H1 (cell line): ENCODE data around the gene NPBWR2. TPM values are rescaled to one million over a fixed set of nuclear protein-coding genes. Genes with fewer than 3 reads are reported as not detected.

Source experiments
- CTCF ChIA-PET: fragments of 300-600 bp; sonication (Branson Sonifier 250); formaldehyde crosslinking; loops from one replicate; lab custom pipeline; 2021; ENCODE audit not compliant: partially characterized antibody; lab: Charles Lee
- POLR2A ChIA-PET: fragments of 300-600 bp; sonication (Branson Sonifier 250); formaldehyde crosslinking; loops from one replicate; lab custom pipeline; 2021; ENCODE audit warnings: inconsistent platforms; ENCODE audit not compliant: partially characterized antibody; lab: Charles Lee
- DNase-seq, 2 experiments: peaks; one replicate each; pipeline versions ENCODE4 v3.0.0 to v3.0.0-alpha.2; 2010 to 2022; ENCODE audit warnings: low spot score in 2 of 2, low read depth in 1 of 2, mixed read lengths in 1 of 2
- FAIRE-seq: peaks from 2 replicates; lab custom pipeline; 2011; peaks lifted over from hg19 to GRCh38; lab: Jason Lieb, UNC
- H2AFZ ChIP-seq: 2 replicates; pipeline ENCODE4 v1.8.1; 2012; ENCODE audit warnings: low read length, inconsistent platforms
- H2AK5ac ChIP-seq: 2 replicates; pipeline ENCODE4 v1.6.1; 2013; ENCODE audit warnings: low read depth, low read length
- H2BK120ac ChIP-seq: replicated peaks from 2 replicates; pipeline ENCODE3; 2013; ENCODE audit warnings: low read depth, low read length, inconsistent platforms
- H2BK12ac ChIP-seq: 2 replicates; pipeline ENCODE4 v1.6.1; 2013; ENCODE audit warnings: low read depth, low read length
- H2BK15ac ChIP-seq: 2 replicates; pipeline ENCODE4 v1.6.1; 2013; ENCODE audit warnings: low read length
- H2BK20ac ChIP-seq: 2 replicates; pipeline ENCODE4 v1.6.1; 2013; ENCODE audit warnings: low read length
- H2BK5ac ChIP-seq: 2 replicates; pipeline ENCODE4 v1.6.1; 2013; ENCODE audit warnings: low read depth, low read length
- H3K14ac ChIP-seq: 2 replicates; pipeline ENCODE4 v1.6.1; 2013; ENCODE audit warnings: inconsistent platforms; ENCODE audit not compliant: insufficient read length
- H3K18ac ChIP-seq: 2 replicates; pipeline ENCODE4 v1.6.1; 2013; ENCODE audit warnings: low read length; ENCODE audit errors: extremely low read depth
- H3K23ac ChIP-seq: 2 replicates; pipeline ENCODE4 v1.6.1; 2013; ENCODE audit warnings: inconsistent platforms; ENCODE audit not compliant: insufficient read length
- H3K23me2 ChIP-seq: 2 replicates; pipeline ENCODE4 v1.6.1; 2013; ENCODE audit warnings: low read depth, low read length
- H3K27ac ChIP-seq: 2 replicates; pipeline ENCODE4 v1.6.1; 2011; ENCODE audit warnings: low read depth, low read length, inconsistent platforms
- H3K27me3 ChIP-seq, 4 experiments: replicated peaks in 1 of 4; 1 replicate in 1 of 4; 2 replicates in 3 of 4; pipeline versions ENCODE4 v1.6.1 to v1.8.1; 2011 to 2013; ENCODE audit warnings: low read length in 3 of 4, mild to moderate bottlenecking in 3 of 4, inconsistent platforms in 2 of 4, mixed read lengths in 2 of 4, moderate library complexity in 1 of 4; ENCODE audit not compliant: control insufficient read depth in 3 of 4, insufficient read depth in 3 of 4; ENCODE audit errors: extremely low read depth in 1 of 4
- H3K36me3 ChIP-seq, 4 experiments: 2 replicates each; pipeline versions ENCODE4 v1.6.1 to v1.8.1; 2011 to 2013; ENCODE audit warnings: mild to moderate bottlenecking in 4 of 4, low read length in 3 of 4, moderate library complexity in 2 of 4, control low read depth in 1 of 4, inconsistent platforms in 1 of 4; ENCODE audit not compliant: insufficient read depth in 4 of 4, control insufficient read depth in 2 of 4
- H3K4ac ChIP-seq: replicated peaks from 2 replicates; pipeline ENCODE3; 2013; ENCODE audit warnings: low read length, low read depth, mixed read lengths, inconsistent platforms; ENCODE audit not compliant: insufficient read length
- H3K4me1 ChIP-seq, 4 experiments: replicated peaks in 1 of 4; 1 replicate in 1 of 4; 2 replicates in 3 of 4; pipeline versions ENCODE4 v1.6.1 to v1.8.1; 2011 to 2013; ENCODE audit warnings: low read length in 3 of 4, inconsistent platforms in 2 of 4, mixed read lengths in 1 of 4; ENCODE audit not compliant: insufficient read depth in 4 of 4, control insufficient read depth in 3 of 4
- H3K4me2 ChIP-seq, 2 experiments: 2 replicates each; pipeline versions ENCODE4 v1.6.1 to v1.8.1; 2011 to 2013; ENCODE audit warnings: low read depth in 2 of 2, low read length in 2 of 2, control low read depth in 1 of 2, inconsistent platforms in 1 of 2, mild to moderate bottlenecking in 1 of 2; ENCODE audit not compliant: insufficient read depth in 1 of 2
- H3K4me3 ChIP-seq, 4 experiments: fragments of 200-600, 300-600 bp in 1 of 4; sonication (generic), shearing (Covaris generic), sonication (Bioruptor Twin) in 1 of 4; 2 replicates each; pipeline versions ENCODE4 v1.5.1 to v1.8.1; 2011 to 2016; ENCODE audit warnings: low read length in 4 of 4, low read depth in 3 of 4, control low read depth in 2 of 4, inconsistent platforms in 2 of 4, mild to moderate bottlenecking in 2 of 4, mixed read lengths in 1 of 4, moderate library complexity in 1 of 4; ENCODE audit not compliant: insufficient read depth in 2 of 4; ENCODE audit errors: extremely low read depth in 1 of 4
- H3K56ac ChIP-seq: replicated peaks from 2 replicates; pipeline ENCODE3; 2013; ENCODE audit warnings: low read depth, mild to moderate bottlenecking, mixed read lengths, low read length, inconsistent platforms; ENCODE audit not compliant: insufficient read length
- H3K79me1 ChIP-seq: 2 replicates; pipeline ENCODE4 v1.6.1; 2013; ENCODE audit warnings: low read depth, low read length, control low read depth
- H3K79me2 ChIP-seq, 2 experiments: 2 replicates each; pipeline versions ENCODE4 v1.6.1 to v1.8.1; 2012 to 2013; ENCODE audit warnings: low read length in 2 of 2, mild to moderate bottlenecking in 2 of 2, inconsistent platforms in 1 of 2; ENCODE audit not compliant: insufficient read depth in 2 of 2, control insufficient read depth in 1 of 2
- H3K9ac ChIP-seq, 4 experiments: replicated peaks in 1 of 4; 1 replicate in 1 of 4; 2 replicates in 3 of 4; pipeline versions ENCODE4 v1.6.1 to v1.8.1; 2011 to 2013; ENCODE audit warnings: low read depth in 3 of 4, low read length in 3 of 4, control low read depth in 2 of 4, mild to moderate bottlenecking in 2 of 4, moderate library complexity in 2 of 4, inconsistent platforms in 1 of 4; ENCODE audit errors: extremely low read depth in 1 of 4
- H3K9me3 ChIP-seq, 2 experiments: 2 replicates each; pipeline versions ENCODE4 v1.6.1 to v1.8.1; 2012 to 2013; ENCODE audit warnings: mild to moderate bottlenecking in 2 of 2, moderate library complexity in 2 of 2, control low read depth in 1 of 2, inconsistent platforms in 1 of 2, low read depth in 1 of 2, low read length in 1 of 2, mixed read lengths in 1 of 2; ENCODE audit not compliant: insufficient read depth in 2 of 2
- H4K20me1 ChIP-seq, 2 experiments: replicated peaks in 1 of 2; 2 replicates each; pipeline versions ENCODE3 to v1.8.1; 2011 to 2013; ENCODE audit warnings: inconsistent platforms in 2 of 2, low read length in 2 of 2, mild to moderate bottlenecking in 1 of 2; ENCODE audit not compliant: insufficient read depth in 2 of 2, control insufficient read depth in 1 of 2
- H4K5ac ChIP-seq: 2 replicates; pipeline ENCODE4 v1.6.1; 2013; ENCODE audit warnings: low read length, low read depth, mixed read lengths, inconsistent platforms; ENCODE audit not compliant: insufficient read length
- H4K8ac ChIP-seq: 2 replicates; pipeline ENCODE4 v1.8.0; 2013; ENCODE audit warnings: mild to moderate bottlenecking, moderate library complexity, low read length, inconsistent platforms; ENCODE audit not compliant: insufficient read depth; ENCODE audit errors: extremely low read depth
- H4K91ac ChIP-seq: replicated peaks from 2 replicates; pipeline ENCODE3; 2013; ENCODE audit warnings: low read length, mixed read lengths, inconsistent platforms; ENCODE audit not compliant: insufficient read length
- HDAC2 ChIP-seq, 2 experiments: fragments of 300-600 bp in 1 of 2; sonication (generic) in 1 of 2; IDR thresholded peaks; 2 replicates each; pipeline ENCODE4 v1.6.1; 2011 to 2012; ENCODE audit warnings: low read depth in 2 of 2, low read length in 2 of 2, mild to moderate bottlenecking in 2 of 2, moderate library complexity in 2 of 2, borderline replicate concordance in 1 of 2, inconsistent platforms in 1 of 2
- KDM1A ChIP-seq: fragments of 200-600, 300-600 bp; sonication (generic); IDR thresholded peaks from 2 replicates; pipeline ENCODE4 v1.7.1; 2016; ENCODE audit warnings: mild to moderate bottlenecking, low read length, borderline replicate concordance
- KDM4A ChIP-seq: IDR thresholded peaks from one replicate; pipeline ENCODE4 v1.7.1; 2012; ENCODE audit warnings: low read depth, mild to moderate bottlenecking, moderate library complexity, low read length, inconsistent platforms; ENCODE audit not compliant: severe bottlenecking
- SIN3A ChIP-seq, 2 experiments: IDR thresholded peaks in 1 of 2; conservative IDR thresholded peaks in 1 of 2; 2 replicates each; pipeline ENCODE4 v1.6.1; 2011 to 2012; ENCODE audit warnings: low read length in 2 of 2, improper control_type of control experiment in 1 of 2, low read depth in 1 of 2, mild to moderate bottlenecking in 1 of 2
- TAF7 ChIP-seq: optimal IDR thresholded peaks from 2 replicates; pipeline ENCODE3; 2011; ENCODE audit warnings: low read depth, mild to moderate bottlenecking, inconsistent platforms, low read length, moderate library complexity, borderline replicate concordance
- WGBS, 2 experiments: shearing (Covaris generic) in 1 of 2; methylation state at CpG; one replicate each; pipeline versions ENCODE4 v1.1.6 to v1.1.7; 2013 to 2015; ENCODE audit warnings: low lambda C conversion rate in 2 of 2, mixed read lengths in 2 of 2, inconsistent platforms in 1 of 2, low coverage in 1 of 2, missing lambda C conversion rate in 1 of 2; ENCODE audit not compliant: insufficient replicate concordance in 2 of 2, insufficient coverage in 1 of 2, insufficient read length in 1 of 2; ENCODE audit errors: extremely low coverage in 1 of 2, missing lambda C conversion rate in 1 of 2; 5-methylcytosine and 5-hydroxymethylcytosine counted together
- polyA plus RNA-seq, 7 experiments: library from polyadenylated mRNA; depleted of rRNA in 3 of 7; stranded (reverse) in 5 of 7; unstranded in 2 of 7; fragments of >200 nt in 5 of 7; fragments of 200-250 nt in 2 of 7; gene quantifications; 1 replicate in 5 of 7; 2 replicates in 1 of 7; 4 replicates in 1 of 7; pipeline versions ENCODE4 v1.2.1 to v1.2.3, GENCODE V29; 2011 to 2013; ENCODE audit warnings: missing spikeins in 2 of 7, mixed read lengths in 2 of 7
- total RNA-seq: library from RNA; stranded (reverse); fragmentation: NEBNext Ultra II Directional; extraction: Animal tissue kit (Norgen Biotek cat#: 25700); gene quantifications from 2 replicates; pipeline ENCODE4 v1.2.1, GENCODE V29; 2021
- TF ChIP-seq, protein P1 (sequence below), 3 experiments: IDR thresholded peaks; 1 replicate in 2 of 3; 2 replicates in 1 of 3; pipeline versions ENCODE4 v1.5.1 to v1.6.1; 2011; ENCODE audit warnings: low read length in 3 of 3, mild to moderate bottlenecking in 3 of 3, inconsistent platforms in 2 of 3, low read depth in 1 of 3, moderate library complexity in 1 of 3; ENCODE audit not compliant: insufficient read depth in 1 of 3; ENCODE audit errors: control extremely low read depth in 1 of 3

Gene NPBWR2
- total and polyA plus RNA-seq, 2 of the 8 experiments (the other 6 are each of a cell fraction or from before 2014, with no cell fraction given), result not detected

DNA sequence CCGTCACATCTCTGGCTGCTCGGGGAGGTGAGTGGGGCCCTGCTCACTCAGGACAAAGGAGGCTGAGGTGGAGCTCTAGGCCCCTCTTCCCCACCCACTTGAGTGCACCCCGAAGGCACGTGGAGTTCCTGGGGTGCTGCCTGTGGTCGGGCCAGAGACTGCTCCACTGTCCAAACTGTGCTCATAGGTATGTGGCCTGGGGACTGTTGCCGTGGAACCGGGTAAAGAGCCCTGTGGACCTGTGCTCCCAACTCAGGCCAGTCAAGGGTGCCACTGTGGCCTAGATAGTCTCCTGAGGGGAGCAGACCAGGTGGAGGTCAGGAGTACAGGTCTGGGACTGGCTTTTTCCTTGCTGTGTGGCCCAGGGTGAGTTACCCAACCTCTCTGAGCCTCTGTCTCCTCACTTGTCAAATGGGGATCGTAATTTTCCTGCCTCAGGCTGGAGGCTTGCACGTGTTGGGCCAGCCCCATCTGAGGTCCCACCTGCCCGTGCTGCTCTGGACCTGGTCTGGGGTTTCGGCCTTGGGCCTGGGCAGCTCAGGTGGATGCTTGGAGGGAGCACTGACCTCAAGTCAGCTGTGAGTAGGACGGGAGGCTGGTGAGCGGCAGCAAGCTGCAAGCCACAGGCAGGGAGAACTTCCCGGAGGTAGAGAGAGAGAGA is 12.4 kb upstream of the NPBWR2 start:
- no peak overlapping the region for H2AFZ ChIP-seq
- H3K9me3 ChIP-seq, result no peaks in the 10 kb centered on the region
- POLR2A ChIA-PET, result interaction anchor here (1.2 to 1.3 kb wide), 2 partner anchors 36 to 76 kb away, joined by 3 read pairs; partner anchors contain the start of gene LKAAEAR1
- no peak overlapping the region for H4K91ac ChIP-seq
- no peaks in the 10 kb centered on the region for H3K23me2 ChIP-seq
- WGBS, 2 experiments, result 79% methylated on average over 12 of the region's 14 CpGs; no CpG with 5 or more reads in 1 of the 2 experiments
- peak overlapping the region; percentile 13; the same call in 1 of the 2 replicates for H3K18ac ChIP-seq
- no peak overlapping the region for H3K4ac ChIP-seq
- H3K23ac ChIP-seq, result no peak overlapping the region
- H3K9ac ChIP-seq, result no peak overlapping the region
- no peaks in the 10 kb centered on the region; a peak in 2 of 7 replicates for H3K4me1 ChIP-seq
- no peak overlapping the region for H3K56ac ChIP-seq
- TF ChIP-seq KDM1A, result peak; percentile 78; the same call in 1 of the 2 replicates
- no peak for TF ChIP-seq KDM4A
- TF ChIP-seq, protein P1, sequence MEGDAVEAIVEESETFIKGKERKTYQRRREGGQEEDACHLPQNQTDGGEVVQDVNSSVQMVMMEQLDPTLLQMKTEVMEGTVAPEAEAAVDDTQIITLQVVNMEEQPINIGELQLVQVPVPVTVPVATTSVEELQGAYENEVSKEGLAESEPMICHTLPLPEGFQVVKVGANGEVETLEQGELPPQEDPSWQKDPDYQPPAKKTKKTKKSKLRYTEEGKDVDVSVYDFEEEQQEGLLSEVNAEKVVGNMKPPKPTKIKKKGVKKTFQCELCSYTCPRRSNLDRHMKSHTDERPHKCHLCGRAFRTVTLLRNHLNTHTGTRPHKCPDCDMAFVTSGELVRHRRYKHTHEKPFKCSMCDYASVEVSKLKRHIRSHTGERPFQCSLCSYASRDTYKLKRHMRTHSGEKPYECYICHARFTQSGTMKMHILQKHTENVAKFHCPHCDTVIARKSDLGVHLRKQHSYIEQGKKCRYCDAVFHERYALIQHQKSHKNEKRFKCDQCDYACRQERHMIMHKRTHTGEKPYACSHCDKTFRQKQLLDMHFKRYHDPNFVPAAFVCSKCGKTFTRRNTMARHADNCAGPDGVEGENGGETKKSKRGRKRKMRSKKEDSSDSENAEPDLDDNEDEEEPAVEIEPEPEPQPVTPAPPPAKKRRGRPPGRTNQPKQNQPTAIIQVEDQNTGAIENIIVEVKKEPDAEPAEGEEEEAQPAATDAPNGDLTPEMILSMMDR (IDR thresholded peaks at IDR 0.05; ENCODE audit: control extremely low read depth in 1 of 3, insufficient read depth in 1 of 3, low read depth in 1 of 3, low read length in 3 of 3), result no peak
- no peak for TF ChIP-seq TAF7
- no peak for TF ChIP-seq HDAC2 (IDR thresholded peaks at IDR 0.05; ENCODE audit: borderline replicate concordance in 1 of 2, low read depth in 2 of 2, low read length in 2 of 2)
- no peak for TF ChIP-seq SIN3A (conservative IDR thresholded peaks at IDR 0.05 in 1 of 2, IDR thresholded peaks at IDR 0.05 in 1 of 2; ENCODE audit: low read depth in 1 of 2, low read length in 2 of 2)
- H3K27me3 ChIP-seq, result no peaks in the 10 kb centered on the region; a peak in 2 of 7 replicates
- H2BK12ac ChIP-seq, result peak overlapping the region; percentile 62; the same call in 1 of the 2 replicates
- peak in 1 of 2 experiments; percentile 49 for DNase-seq
- H4K8ac ChIP-seq, result peak overlapping the region; percentile 79
- H3K79me2 ChIP-seq, result no peaks in the 10 kb centered on the region
- no peaks in the 10 kb centered on the region for H3K79me1 ChIP-seq
- H2BK15ac ChIP-seq, result peak overlapping the region; percentile 97
- H2BK5ac ChIP-seq, result no peak overlapping the region
- no peak overlapping the region for H2AK5ac ChIP-seq
- no peak overlapping the region for H3K27ac ChIP-seq
- no peak overlapping the region for H3K4me3 ChIP-seq
- no peak for FAIRE-seq
- H4K5ac ChIP-seq, result no peak overlapping the region
- CTCF ChIA-PET, result interaction anchor here (0.6 to 10.1 kb wide), 41 partner anchors 9 to 1315 kb away, joined by 3 to 144 read pairs (median 4); partner anchors contain the start of genes C20orf204, LKAAEAR1, NPBWR2 and OGFR
- no peak overlapping the region for H2BK120ac ChIP-seq
- no peak overlapping the region for H3K4me2 ChIP-seq
- no peak overlapping the region for H3K14ac ChIP-seq
- no peak overlapping the region for H2BK20ac ChIP-seq
- H4K20me1 ChIP-seq, result no peaks in the 10 kb centered on the region
- H3K36me3 ChIP-seq, result no peaks in the 10 kb centered on the region
